Lower leg skin (tissue), 4 donors: ENCODE results near the gene LITAFD. TPM values are rescaled to one million over a fixed set of nuclear protein-coding genes. Genes with fewer than 3 reads are reported as not detected.

Source experiments
- DNase-seq, 2 donors: peaks; one replicate each; pipeline ENCODE4 v3.0.0-alpha.2; 2019; ENCODE audit warnings: low spot score in 2 of 2
- H3K4me3 ChIP-seq: fragments of 200-600 bp; sonication (generic); 2 replicates; pipeline ENCODE4 v1.5.1; 2017; ENCODE audit warnings: mild to moderate bottlenecking, low read depth; ENCODE audit not compliant: poor library complexity, severe bottlenecking
- POLR2A ChIP-seq, 2 donors: fragments of 450-650 bp; IDR thresholded peaks; one replicate each; pipeline ENCODE4 v1.6.1; 2016 to 2017; ENCODE audit warnings: antibody characterized with exemption in 2 of 2, mild to moderate bottlenecking in 1 of 2, moderate library complexity in 1 of 2
- WGBS, 2 donors: methylation state at CpG; one replicate each; pipeline ENCODE4 v1.1.5; 2018; 5-methylcytosine and 5-hydroxymethylcytosine counted together
- intact Hi-C: fragments of 100-400 bp; cut with DNase I; formaldehyde crosslinking; loops from one replicate; pipeline ENCODE4 v1.15.0; 2023; ENCODE audit warnings: low total_unique reads
- total RNA-seq, 4 donors: library from RNA; depleted of rRNA; stranded (reverse); fragments of >200 nt; gene quantifications; one replicate each; pipeline ENCODE4 v1.1.0, GENCODE V29; 2016
- TF ChIP-seq, protein P1 (sequence below), 3 donors: fragments of 450-650 bp; IDR thresholded peaks; one replicate each; pipeline ENCODE4 v1.5.1; 2016; ENCODE audit warnings: antibody characterized with exemption in 3 of 3, mild to moderate bottlenecking in 3 of 3, moderate library complexity in 2 of 3

The LITAFD gene
- total RNA-seq, 4 donors from 2014 or later = not detected

DNA sequence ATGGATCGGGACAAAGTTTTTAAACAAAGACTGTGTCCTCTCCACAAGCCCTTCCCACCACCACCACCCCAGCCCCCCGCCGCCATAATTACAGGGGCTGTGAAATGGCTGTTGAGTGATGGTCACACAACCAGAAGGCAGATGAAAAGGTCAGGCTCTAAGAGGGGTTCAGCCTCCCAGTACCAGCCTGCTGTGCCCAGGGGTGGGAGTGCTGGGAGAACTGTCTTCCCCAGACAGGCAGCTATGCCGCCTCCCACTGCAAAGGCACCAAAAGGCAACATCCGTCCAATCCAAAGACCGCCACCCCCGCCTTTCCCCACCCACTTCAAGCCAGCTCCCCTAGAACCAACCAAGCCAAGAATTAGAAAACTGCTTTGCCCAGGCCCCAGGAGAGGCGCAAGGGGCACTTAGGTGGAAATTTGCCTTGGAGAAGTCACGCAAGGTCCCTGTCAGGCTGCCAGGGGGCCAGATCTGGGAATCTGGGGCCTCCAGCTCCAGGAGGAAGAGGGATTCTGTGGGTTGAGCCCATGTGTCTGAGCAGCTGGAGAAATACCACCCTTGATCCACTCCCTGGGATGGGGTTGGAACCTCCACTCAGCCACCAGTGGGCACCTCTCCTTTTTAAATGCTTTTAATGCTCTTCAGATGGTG is 27.7 kb upstream of the LITAFD start:
- 88 to 90% methylated on average over 8 to 9 of the region's 9 CpGs for WGBS, 2 donors
- TF ChIP-seq, protein P1, sequence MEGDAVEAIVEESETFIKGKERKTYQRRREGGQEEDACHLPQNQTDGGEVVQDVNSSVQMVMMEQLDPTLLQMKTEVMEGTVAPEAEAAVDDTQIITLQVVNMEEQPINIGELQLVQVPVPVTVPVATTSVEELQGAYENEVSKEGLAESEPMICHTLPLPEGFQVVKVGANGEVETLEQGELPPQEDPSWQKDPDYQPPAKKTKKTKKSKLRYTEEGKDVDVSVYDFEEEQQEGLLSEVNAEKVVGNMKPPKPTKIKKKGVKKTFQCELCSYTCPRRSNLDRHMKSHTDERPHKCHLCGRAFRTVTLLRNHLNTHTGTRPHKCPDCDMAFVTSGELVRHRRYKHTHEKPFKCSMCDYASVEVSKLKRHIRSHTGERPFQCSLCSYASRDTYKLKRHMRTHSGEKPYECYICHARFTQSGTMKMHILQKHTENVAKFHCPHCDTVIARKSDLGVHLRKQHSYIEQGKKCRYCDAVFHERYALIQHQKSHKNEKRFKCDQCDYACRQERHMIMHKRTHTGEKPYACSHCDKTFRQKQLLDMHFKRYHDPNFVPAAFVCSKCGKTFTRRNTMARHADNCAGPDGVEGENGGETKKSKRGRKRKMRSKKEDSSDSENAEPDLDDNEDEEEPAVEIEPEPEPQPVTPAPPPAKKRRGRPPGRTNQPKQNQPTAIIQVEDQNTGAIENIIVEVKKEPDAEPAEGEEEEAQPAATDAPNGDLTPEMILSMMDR (IDR thresholded peaks at IDR 0.05) = no peak
- TF ChIP-seq POLR2A (IDR thresholded peaks at IDR 0.05) = no peak
- intact Hi-C loops = no loop called here
- no peak overlapping the region for H3K4me3 ChIP-seq
- no peak for DNase-seq

- WGBS, 2 donors = 88 to 89% methylated on average over 10 to 11 of the region's 11 CpGs
- no peak overlapping the region for H3K4me3 ChIP-seq
- TF ChIP-seq, protein P1 (IDR thresholded peaks at IDR 0.05) = no peak
- no peak for TF ChIP-seq POLR2A (IDR thresholded peaks at IDR 0.05)
- no peak for DNase-seq
- intact Hi-C loops = no loop called here
Observed at GRCh38 chr16:8855051-8855786, 26.9 kb upstream of the LITAFD start.

DNA sequence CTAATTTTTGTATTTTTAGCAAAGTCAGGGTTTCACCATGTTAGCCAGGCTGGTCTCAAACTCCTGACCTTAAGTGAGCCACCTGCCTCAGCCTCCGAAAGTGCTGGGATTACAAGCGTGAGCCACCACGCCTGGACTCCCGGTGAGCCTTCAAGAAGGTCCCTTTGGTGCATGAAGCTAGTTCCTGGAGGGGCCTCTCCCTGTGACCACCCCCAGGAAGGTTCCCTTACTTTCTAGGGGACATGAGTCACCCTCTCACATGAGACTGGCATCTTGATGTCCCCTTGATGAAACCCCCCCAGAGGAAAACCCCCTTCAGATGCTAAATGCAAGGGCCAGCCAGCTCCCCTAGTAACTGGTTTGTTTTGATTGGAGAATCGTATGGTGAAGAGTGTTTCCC is 26.2 kb upstream of the LITAFD start:
- TF ChIP-seq, protein P1 (IDR thresholded peaks at IDR 0.05) = no peak
- TF ChIP-seq POLR2A (IDR thresholded peaks at IDR 0.05) = no peak
- intact Hi-C loops = no loop called here
- no peak overlapping the region for H3K4me3 ChIP-seq
- WGBS, 2 donors = 52 to 61% methylated on average over 5 of the region's 5 CpGs
- no peak for DNase-seq

DNA sequence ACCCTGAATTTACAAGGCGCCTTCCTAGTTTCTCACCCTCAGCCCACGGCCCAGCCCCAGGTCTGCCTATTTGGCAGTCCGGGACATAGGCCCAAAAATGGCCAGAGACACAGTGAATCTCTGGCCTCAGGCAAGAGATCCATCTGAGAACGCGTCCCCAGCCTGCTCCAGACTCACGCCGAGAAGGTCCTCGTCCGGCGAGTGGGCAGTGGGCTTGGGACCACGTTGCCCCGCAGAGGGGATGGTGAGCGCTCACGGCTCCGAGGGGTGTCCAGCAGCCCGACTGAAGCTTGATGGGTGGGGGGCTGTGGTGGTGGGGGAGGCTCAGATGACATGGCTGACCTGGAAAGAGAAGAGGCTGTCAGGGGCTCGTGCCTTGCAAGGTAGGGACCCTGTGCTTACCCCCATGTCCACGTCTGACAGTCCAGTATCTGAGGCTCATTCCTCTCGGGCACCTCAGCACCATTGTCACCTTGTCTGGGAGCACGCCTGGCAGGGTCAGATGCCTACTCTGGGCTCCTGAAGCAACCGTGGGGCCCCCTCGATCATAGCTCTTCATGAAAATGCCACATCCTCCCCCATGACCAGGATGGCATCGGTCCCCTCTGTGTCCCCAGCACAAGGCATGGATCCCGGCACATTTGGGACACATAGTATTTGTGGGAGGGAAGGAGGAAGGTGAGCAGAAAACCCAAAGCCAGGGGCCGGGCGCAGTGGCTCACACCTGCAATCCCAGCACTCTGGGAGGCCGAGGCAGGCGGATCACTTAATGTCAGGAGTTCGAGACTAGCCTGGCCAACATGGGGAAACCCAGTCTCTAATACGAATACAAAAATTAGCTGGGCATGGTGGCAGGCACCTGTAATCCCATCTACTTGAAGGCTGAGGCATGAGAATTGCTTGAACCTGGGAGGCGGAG is 22.9 kb upstream of the LITAFD start:
- TF ChIP-seq, protein P1 (IDR thresholded peaks at IDR 0.05) = no peak
- TF ChIP-seq POLR2A (IDR thresholded peaks at IDR 0.05) = no peak
- 92 to 93% methylated on average over 31 of the region's 31 CpGs for WGBS, 2 donors
- intact Hi-C loops = no loop called here
- no peak overlapping the region for H3K4me3 ChIP-seq
- DNase-seq = no peak

DNA sequence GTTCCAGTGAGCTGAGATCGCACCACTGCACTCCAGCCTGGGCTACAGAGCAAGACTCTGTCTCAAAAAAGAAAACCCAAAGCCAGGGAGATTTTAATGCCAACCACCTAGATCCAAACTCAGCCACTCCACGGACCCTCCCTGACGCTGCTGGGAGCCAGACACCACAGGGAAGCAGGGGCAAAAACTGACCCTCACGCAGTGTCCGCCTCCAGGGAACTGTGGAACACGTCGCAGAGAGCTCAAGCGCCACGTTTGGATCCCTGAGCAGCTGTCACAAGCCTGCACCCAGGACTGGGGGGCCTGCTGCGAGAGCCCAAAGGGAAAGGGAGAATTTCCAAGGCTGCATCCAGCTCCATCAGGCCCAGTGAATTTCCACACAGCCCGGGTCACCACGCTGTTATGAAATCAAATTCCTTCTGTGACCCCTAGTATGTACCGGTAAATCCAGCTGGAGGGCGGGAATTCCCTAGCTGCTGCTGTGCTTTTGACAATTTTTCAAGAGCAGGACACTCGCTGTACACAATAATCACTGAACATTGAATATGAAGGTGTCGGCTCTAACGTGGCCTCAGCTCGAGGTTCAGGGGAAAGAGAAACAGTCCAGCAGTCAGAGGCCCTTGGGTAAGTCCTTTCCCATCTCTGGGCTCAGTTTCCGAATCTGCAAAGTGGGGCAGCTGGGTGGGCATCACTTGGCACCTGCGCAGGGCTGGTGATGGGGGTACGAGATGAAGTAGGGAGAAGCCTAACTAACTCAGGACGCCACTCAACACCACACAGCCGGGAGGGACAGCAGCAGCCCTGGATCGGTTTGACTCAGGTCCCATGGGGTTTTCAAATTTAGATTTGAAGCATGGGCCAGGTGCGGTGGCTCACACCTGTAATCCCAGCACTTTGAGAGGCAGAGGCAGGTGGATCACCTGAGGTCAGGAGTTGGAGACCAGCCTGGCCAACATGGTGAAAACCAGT is 22.0 kb upstream of the LITAFD start:
- intact Hi-C loops = no loop called here
- TF ChIP-seq POLR2A (IDR thresholded peaks at IDR 0.05) = no peak
- TF ChIP-seq, protein P1 (IDR thresholded peaks at IDR 0.05) = no peak
- 73 to 76% methylated on average over 22 to 25 of the region's 25 CpGs for WGBS, 2 donors
- DNase-seq = no peak
- H3K4me3 ChIP-seq = no peak overlapping the region
